ENCODE data around the gene OR51A4. TPM values are rescaled to one million over a fixed set of nuclear protein-coding genes. Genes with fewer than 3 reads are reported as not detected.
"Not testable (repeated sequence)": the region's sequence is repeated elsewhere in the genome, so short reads cannot be mapped to it uniquely, and the experiment has no call there.

Gene OR51A4, protein sequence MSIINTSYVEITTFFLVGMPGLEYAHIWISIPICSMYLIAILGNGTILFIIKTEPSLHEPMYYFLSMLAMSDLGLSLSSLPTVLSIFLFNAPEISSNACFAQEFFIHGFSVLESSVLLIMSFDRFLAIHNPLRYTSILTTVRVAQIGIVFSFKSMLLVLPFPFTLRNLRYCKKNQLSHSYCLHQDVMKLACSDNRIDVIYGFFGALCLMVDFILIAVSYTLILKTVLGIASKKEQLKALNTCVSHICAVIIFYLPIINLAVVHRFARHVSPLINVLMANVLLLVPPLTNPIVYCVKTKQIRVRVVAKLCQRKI
- total RNA-seq, result not detected
- long read RNA-seq, donor 1, result 0 reads
- long read RNA-seq, donor 2, result 0 reads

DNA sequence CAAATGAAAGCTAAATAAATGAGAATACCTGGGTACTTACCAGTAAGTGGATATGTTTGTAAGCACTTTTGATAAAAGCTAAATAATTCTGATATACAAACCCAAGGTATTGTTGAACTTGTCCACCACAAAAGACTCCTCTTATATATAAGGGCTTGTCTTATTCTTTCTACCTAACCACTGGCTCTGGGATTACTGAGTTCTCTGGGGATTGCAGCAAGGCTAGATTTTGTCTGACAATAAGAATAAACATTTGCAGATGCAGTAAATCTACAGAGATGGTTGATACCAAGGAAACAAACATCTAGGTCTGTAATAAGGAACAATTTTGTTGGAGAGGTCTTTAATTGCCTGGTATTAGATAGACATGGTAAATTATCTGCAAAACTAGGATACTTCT lies at the start of gene OR51A4:
Gene OR51A4, minus strand, starts transcription at position 101 of the 400 bp plus-strand sequence. CDS start 505 bp downstream, outside the sequence.
- no peak for DNase-seq (ENCODE audit: low spot score)
- intact Hi-C loops (cut with DNase I), result no loop called here

DNA sequence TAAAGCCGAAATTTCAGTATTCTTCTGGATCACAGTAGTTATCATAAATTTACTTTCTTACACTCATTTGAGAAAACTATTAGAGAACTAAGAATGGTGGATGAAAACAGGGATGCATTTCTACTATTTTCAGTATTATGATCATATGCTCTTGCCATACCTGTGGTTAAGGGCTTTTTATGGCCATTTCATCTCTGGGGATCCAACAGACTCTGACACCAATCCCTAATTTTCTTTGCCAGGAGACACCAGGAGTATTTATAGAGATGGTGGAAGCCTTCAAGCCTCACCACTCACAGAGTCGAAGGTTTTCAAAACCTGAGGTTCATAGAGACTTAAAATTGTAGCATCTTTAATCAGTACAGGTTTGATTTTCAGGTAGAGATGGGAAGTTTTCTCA lies 47.1 kb upstream of the OR51A4 start, which contains the start of gene OR51L1:
Gene OR51L1, plus strand, starts transcription at position 301 of the 400 bp plus-strand sequence. CDS start 4,132 bp downstream, outside the sequence.
- intact Hi-C loops (cut with DNase I), result no loop called here

DNA sequence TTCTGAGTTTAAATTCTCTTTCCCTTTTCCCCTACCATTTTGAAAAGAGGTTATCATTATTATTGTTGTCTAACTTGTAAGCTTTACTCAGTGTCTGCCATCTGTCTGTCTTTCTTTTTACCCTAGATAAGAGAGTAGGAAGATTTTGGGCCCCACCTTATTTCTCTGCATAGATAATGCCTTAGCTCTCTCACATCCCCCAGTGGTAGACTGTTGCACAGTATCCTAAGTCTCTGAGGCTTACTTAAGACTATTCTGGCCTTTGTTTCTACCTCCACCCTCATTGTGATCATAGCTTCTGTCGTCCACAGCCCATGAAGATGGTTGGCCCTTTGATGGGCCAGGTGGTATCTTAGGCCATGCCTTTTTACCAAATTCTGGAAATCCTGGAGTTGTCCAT lies 43.7 kb upstream of the OR51A4 start:
- intact Hi-C loops (cut with DNase I), result loop anchor here in 1 of 2 donors (1.0 kb wide), 1 partner anchor 30 kb away; no protein-coding TSS in a partner anchor

More for the DNA sequence above, 47.1 kb upstream of the OR51A4 start, which contains the start of gene OR51L1:
- DNase-seq (ENCODE audit: low spot score), result no peak

DNA sequence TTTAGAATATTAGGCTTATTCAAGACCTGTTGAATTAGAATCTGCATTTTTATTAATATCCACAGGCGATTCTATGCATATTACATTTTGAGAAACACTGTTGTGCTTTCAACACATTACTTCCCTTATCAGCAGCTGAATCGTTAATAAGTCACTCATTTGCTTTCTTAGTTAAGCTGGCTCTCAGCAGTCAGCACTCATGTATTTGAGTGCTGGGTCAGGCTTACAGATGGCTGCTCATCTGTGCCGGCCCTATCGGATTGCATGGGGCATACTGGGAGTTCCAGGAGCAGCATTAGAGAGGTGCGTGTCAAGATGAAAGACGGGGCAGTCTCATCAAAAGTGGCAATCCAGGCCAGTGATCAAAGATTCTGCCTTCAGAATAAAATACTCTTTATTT lies 36.4 kb upstream of the OR51A4 start:
- DNase-seq (ENCODE audit: low spot score), result no peak
- intact Hi-C loops (cut with DNase I), result no loop called here

More for the DNA sequence above, 43.7 kb upstream of the OR51A4 start:
- DNase-seq (ENCODE audit: low spot score), result no peak

DNA sequence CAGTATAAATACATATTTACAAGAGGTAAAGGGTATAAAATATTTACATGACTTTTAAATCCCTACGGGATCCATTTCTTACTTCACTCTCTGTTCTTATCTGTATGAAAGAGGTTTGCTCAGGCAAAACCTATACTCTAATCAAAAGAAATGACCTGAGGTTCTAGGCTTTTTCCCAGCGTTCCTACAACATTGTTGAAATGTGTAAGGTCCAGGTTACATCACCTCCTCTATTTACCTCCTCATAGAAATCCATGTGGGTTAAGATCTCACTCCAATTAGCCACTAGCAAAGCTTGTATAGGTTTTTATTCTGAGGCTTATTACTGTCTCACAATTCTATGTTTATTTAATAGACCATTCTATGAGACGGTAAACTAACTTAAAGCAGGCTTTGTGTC lies 35.3 kb upstream of the OR51A4 start:
- DNase-seq (ENCODE audit: low spot score), result no peak
- intact Hi-C loops (cut with DNase I), result no loop called here

DNA sequence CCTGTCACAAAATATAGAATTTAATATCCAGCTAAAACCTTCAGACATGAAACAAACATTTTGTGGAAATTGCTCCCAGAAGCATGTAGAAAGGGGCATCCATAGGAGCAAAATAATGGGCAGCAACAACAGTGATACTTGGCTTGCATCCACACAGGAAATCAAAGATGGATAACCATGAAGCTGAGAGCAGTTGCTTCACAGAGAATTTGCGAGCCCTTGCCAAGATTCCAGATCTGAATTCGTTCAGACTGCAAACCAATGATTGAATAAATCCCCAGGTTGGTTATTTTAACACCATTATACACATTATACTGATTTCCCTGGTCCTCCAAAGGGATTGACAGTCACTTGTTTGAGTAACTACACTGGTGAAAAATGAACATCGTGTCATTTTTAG lies 31.6 kb upstream of the OR51A4 start:
- intact Hi-C loops (cut with DNase I), result no loop called here
- DNase-seq (ENCODE audit: low spot score), result no peak

DNA sequence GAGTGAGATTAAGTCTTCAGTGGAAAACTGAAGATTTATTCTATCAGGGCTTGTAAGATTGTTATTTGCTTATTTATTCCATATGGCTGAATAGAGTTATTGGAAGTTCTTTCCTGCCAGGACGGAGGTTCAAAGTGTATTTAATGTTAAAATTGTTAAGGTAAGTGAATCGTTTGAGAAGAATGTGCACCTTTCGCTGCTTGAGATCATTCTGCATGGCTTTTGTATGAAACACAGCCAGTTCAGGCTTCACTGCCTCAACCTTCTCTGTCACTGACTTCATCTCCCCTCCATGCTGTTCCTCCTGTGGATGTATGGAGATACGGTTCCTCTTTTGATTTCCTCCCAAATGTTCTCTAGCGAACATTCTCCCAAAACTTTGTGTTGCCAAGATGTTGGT lies 28.0 kb upstream of the OR51A4 start:
- intact Hi-C loops (cut with DNase I), result no loop called here
- no peak for DNase-seq (ENCODE audit: low spot score)

DNA sequence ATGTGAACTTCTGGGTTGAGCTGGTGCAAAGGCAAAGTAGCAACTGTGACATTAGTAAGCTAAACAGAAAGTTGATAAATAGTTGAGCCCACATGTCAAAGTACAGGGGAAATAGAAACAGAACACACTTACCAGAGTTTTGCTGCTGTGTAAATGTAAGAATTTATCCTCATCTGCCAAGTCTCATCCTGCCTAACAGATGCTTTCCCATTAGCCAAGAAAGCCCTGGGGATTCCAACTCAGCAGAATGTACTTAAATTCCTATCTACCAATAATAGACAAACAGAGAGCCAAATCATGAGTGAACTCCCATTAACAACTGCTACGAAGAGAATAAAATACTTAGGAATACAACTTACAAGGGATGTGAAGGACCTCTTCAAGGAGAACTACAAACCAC lies 15.4 kb upstream of the OR51A4 start:
- no peak for DNase-seq (ENCODE audit: low spot score)
- intact Hi-C loops (cut with DNase I), result no loop called here

DNA sequence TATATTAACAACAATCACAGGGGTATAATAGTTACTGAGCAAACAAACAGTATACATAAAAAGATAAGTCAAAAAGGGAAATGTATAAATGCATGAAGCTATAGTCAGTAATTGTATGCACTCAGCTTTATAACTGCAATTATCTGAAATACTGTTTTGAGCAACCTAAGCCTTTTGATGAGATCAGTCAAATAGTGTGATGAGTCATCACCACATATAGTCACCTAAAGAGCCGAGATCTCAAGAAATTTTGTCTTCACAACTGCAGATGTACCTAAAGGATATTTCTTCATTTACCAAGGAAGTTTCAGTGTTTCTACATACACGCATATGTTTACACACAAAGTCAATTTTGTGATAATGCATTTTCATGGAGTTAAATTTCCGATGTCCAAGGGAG lies 13.5 kb upstream of the OR51A4 start:
- intact Hi-C loops (cut with DNase I), result no loop called here
- DNase-seq (ENCODE audit: low spot score), result no peak

DNA sequence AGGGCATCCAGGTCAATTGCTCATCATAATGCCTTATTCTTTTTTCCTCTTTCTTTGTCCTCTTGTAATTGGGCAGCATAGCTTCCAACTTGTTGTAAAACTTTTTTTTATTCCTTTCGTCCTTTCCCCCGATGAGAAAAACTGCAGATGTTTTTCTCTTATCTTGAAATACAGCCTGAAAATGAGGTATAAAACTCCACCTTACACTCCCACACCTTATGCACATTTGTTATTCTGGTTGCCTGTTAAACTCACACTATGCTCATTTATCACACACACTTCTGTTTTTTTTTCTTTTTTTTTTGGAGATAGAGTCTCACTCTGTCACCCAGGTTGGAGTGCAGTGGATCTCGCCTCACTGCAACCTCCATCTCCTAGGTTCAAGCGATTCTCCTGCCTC lies 10.0 kb upstream of the OR51A4 start:
- intact Hi-C loops (cut with DNase I), result no loop called here

DNA sequence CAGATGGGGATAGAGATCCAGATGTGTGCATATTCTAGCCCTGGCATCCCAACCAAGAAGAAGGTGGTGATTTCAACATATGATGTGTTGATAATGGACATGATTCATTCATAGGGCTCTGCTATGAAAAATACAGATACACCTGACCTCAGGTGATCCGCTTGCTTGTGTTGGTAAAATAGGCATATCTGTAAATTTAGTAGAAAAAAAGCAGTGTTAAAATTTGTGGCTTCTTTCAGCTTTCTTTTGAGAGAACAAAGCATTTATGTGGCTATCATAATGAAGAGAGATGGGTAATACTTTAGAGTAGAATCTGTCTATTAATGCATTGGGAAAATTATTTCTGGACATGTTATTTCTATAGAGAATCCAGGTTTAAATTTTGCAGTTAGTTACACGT lies 8.2 kb upstream of the OR51A4 start, which contains the start of gene OR51A2:
Gene OR51A2, minus strand, starts transcription at position 101 of the 400 bp plus-strand sequence. Its CDS starts 0 bp downstream, at position 101.
- DNase-seq (ENCODE audit: low spot score); intact Hi-C loops (cut with DNase I): not testable (repeated sequence)

More for the DNA sequence above, 10.0 kb upstream of the OR51A4 start:
- no peak for DNase-seq (ENCODE audit: low spot score)

DNA sequence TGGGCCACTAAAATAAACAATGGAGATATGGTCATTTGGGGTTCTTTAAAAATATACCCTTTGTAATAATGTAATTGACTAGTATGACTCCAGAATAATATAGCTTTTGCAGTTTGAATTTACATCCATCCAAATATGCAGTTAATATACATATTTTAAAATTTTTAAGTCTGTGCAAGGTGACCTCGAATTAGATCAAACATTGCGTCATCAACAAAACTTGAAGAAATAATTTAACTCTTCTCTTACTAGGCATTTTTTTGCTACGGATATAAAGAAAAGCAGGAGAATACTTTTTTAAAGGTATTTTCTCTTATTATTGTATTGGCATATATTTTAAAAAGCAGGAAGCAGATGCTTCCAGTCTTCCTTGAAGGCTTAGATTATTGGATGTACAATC lies 10.7 kb downstream of the OR51A4 start:
- intact Hi-C loops (cut with DNase I), result no loop called here
- no peak for DNase-seq (ENCODE audit: low spot score)

DNA sequence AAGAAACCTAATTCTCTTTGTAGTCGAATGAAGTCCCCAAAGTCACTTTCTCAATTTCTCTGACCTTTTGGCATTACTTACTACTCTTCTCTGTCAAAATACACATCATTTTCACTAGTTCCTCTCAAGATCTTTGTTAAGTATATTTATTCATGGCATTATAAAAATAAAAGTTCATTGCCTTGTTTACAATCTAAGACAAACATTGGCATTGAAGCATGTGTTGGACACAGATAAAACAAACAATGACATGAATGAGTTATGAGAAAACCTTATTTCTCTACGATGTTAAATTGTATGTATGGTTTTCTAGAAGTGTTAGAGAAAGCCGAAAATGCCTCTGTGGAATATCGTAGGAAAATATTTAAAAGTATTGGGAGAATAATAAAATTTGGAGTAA lies 14.7 kb downstream of the OR51A4 start:
- intact Hi-C loops (cut with DNase I), result no loop called here
- DNase-seq (ENCODE audit: low spot score), result no peak

DNA sequence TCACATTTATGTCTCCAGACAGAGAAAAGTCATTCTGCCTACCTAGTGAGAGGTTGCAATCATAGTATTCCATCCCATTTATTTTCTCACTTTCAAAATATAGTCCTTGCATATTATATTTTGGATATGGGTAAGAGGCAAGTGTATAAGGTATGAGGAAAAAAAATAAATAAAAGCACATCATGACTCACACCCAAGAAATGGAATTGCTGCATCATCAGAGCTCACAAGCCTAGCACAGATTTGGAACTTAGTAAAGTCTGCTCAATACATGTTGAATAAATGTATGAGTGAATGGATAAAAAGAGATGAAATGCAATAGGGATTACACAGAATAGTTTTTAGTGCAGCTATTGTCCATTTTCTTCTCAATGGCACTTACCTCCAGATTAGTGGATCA lies 20.8 kb downstream of the OR51A4 start:
- intact Hi-C loops (cut with DNase I), result no loop called here
- DNase-seq (ENCODE audit: low spot score), result no peak

DNA sequence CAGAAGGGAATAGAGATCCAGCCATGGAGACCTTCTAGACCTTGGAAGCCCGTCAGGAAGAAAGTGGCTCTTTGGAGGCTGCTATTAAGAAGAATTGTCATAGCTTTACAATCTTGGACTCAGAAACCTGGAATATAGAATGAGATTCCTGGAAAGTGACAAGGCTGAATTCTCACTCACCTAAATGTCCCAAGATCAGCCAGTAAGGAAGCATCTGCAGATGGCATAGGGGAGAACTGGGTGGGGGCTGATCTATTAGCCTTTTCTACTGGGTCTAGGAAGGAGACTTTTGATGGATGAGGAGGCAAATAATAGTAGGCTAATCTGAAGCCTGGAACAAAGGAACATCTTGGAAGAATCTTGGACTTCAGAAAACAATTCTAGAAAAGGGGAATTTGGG lies 23.2 kb downstream of the OR51A4 start, which contains the start of gene OR51G1:
Gene OR51G1, minus strand, starts transcription at position 101 of the 400 bp plus-strand sequence. Its CDS starts 0 bp downstream, at position 101.
- intact Hi-C loops (cut with DNase I), result no loop called here
- DNase-seq (ENCODE audit: low spot score), result no peak

DNA sequence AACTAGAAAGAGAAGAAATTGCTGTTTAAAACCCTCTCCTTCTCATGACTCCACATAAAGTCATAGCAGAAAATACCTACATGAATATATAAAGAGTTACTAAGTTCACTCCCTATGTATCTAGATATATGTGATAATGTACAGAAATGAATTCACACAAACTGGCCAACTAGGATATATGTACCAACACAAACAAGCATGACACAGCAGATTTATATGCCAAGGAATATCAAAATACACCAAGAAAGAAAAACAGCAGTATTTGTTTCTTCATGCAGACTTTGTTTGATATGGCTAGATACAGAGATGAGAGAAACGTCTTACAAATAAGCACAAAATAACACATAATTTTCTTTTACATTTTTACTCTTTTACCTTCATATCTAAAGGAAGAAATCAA lies 25.1 kb downstream of the OR51A4 start:
- no peak for DNase-seq (ENCODE audit: low spot score)
- intact Hi-C loops (cut with DNase I), result no loop called here

DNA sequence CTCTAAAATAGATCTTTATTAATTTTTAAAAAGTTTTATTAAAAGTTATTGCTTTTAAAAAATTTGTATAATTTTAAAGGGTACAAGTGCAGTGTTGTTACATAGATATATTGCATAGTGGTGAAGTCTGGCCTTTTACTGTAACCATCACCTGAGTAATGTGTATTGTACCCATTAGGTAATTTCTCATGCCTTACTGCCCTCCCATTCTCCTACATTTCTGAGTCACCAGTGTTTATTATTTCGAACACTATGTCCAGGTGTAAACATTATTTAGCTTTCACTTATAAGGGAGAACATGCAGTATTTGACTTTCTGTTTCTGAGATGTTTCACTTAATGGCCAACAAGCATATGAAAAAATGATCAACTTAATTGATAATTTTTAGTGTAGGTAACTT lies 25.6 kb downstream of the OR51A4 start:
- intact Hi-C loops (cut with DNase I), result no loop called here
- DNase-seq (ENCODE audit: low spot score), result no peak

DNA sequence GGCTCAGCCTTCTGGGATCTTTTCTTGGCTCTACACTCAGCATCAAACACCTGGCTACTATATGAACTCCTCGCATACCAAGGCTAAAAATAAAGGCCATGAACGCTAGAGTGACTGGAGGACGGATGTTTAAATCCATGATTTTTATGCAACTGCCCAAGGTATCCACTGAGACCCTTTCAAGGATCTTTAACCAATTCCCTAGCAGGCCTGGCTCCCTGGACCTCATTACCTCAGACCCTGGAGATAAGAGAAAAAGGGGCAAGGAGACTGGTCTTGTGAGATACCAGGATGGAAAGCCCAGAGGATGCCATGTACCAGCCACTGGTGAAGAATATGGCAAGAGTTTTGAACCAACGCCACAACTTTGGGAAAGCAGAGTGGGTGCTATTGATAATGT lies 28.2 kb downstream of the OR51A4 start, which contains the start of gene OR51G2:
Gene OR51G2, minus strand, starts transcription at position 101 of the 400 bp plus-strand sequence. CDS start 3,687 bp downstream, outside the sequence.
- no peak for DNase-seq (ENCODE audit: low spot score)
- intact Hi-C loops (cut with DNase I), result loop anchor here in 1 of 2 donors (5.0 kb wide), 1 partner anchor 1063 kb away; no protein-coding TSS in a partner anchor

DNA sequence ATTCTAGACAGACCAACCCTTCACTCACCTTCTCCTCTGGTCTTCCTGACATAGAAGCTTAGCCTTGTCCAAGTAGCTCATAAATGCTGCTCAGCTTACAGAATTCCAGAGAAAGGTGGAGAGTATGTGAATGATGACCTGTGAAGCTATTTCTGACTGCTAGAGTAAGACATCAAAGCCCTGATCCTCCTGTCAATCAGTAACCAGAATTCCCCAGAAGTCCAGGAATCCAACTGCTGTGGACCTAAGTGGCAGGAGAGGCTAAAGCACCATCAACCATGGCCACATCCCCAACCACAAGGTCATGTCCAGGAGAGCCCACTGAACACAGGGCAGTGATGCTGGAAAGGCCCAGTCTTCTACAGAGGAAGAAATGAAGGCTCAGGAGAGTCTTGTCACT lies 30.8 kb downstream of the OR51A4 start:
- DNase-seq (ENCODE audit: low spot score), result no peak
- intact Hi-C loops (cut with DNase I), result loop anchor here in 1 of 2 donors (5.0 kb wide), 1 partner anchor 1066 kb away; no protein-coding TSS in a partner anchor

DNA sequence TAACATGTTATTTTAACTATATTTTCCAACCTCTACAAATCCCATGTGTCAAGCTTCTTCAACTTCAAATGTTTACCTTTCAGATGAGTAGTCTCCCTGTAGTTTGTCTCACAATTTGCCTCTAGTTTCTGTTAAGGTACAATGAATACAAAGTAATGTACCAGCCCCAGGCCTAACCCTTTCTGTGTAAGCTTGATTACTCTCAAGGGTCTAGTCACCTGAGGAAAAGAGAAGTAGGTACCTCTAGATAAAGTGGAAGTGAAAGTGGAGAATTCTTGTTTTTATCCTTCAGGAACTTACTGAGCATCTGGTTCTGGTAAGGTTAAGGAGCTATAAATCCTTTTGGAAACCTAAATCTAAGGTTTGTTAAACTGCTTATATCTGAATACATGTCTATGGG lies 43.9 kb downstream of the OR51A4 start, which contains the start of gene OR51A7:
Gene OR51A7, plus strand, starts transcription at position 300 of the 400 bp plus-strand sequence. CDS start 3,587 bp downstream, outside the sequence.
- intact Hi-C loops (cut with DNase I), result no loop called here
- DNase-seq (ENCODE audit: low spot score), result no peak
